Retina (tissue), 1 donor: Measurements from ENCODE around the gene ADCYAP1R1.

Experiments
- DNase-seq: peaks from one replicate; pipeline ENCODE4 v3.0.0-alpha.2; 2016

ADCYAP1R1 gene

DNA sequence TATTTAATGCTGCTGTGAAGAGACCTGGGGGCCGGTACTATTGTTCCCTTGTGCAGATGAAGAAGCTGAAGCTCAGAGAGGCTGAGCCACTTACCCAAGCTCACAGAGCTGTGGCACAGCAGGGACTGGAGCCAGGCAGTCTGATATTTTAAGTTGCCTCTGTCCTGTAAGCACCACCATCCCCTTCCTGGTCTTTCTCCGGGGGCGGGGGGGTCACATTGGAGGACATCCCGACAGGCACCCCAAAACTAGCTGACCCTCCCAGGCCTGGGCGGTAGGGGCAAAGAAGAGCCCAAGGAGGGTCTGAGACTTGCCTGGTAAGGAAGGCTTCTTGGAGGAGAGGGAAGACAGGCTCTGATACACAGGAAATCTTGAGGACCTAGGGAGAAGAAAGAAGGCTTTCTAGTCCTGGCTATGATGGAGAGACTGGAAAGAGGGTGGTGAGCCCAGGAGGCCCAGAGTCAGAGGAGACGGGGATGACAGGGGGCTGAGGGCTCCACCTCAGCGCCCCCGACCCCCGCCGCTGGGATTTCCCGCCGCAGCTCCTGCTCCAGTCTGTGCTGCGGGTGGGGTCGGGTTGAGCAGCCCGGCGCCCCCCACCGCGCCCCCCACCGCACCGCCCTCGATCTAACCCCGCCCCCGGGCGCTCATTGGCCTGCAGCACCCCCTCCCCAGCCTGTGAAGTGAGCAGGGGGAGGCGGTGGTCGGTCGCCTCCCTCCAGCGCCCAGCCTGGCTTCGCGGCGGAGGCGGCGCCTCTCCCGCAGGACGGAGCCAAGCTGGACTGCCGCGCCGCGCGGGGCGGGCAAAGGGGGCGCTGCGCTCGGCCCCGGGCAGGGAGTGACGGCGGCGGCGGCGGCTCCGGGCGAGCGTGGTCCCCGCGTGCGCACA, at the start of gene ADCYAP1R1:
ADCYAP1R1 (plus strand) TSS at position 711 of the 889 bp plus-strand sequence. CDS start 10,957 bp downstream, outside the sequence.
- DNase-seq, result peak; percentile 40

DNA sequence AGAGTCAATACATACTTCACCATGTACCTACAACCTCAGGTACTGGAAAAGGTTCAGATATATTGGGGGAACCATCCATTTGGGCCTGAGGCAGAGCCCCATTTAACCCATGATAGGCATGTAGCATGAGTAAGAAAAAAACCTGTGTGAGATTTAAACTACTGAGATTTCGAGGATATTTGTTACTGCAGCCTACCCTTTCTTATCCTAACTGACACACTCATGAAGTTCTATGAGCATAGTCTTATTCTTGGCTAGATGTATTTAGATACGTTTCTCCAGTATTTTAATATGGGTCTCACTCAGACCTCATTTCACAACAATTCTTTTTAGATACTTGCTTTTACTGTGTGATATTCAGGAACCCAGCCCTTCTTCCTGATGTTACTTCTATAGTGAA, 49.0 kb upstream of the ADCYAP1R1 start:
- no peak for DNase-seq

DNA sequence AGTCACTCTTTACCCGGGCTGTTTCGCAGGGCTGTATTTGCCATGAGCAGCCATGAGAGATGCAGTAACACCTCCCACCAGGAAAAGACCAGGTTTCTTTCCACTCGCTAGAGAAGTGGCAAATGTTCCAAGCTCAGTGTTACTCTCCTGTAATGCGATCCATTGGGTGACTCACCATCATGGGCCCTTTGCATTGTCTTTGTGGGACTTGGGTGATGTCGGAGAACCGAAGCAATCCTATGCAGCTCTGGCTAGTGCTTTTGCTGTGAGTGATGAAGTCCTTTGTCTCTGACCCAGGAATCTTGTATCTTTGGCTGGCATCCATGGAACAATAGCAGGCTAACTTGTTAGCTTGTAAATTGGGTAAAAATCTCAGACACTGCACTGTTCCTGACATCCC, 48.4 kb upstream of the ADCYAP1R1 start:
- no peak for DNase-seq

DNA sequence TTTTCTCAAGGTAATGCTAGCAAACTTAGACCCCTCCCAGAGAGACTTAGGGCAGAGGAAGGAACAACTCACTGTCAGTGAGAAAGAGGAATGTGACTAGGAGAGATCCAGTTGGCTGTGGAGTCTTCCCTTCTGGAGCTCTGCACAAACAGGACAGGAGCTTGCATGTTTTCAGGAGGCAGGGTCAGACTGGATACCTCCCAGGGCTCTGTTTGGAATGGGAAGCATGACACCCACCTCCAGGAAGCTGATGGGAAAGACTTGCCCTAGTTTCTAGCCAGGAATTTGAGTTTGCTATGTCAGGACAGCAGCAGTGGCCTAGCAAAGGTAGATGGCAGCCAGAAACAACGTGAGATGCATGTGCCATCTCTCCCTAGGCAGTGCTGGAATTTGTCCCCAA, 47.7 kb upstream of the ADCYAP1R1 start:
- no peak for DNase-seq

DNA sequence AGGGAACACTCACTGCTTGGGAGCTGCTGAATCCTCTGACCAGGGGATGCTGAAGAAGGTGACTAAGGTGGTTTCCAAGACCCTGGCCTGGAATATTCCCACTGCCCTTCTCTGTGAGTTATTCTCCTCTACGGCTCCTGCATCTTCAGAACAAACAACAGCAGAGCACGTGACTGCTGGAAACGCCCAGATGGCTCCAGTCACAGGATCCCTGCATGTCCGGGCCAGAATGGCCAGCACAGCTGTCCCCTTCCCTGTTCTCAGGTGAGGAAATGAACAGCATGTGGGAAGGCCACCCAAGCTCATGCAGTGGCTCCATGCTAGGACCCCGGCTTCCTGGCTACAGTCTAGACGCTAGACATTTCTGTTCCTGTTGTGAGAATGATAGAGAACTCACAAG, 45.3 kb upstream of the ADCYAP1R1 start:
- DNase-seq, result no peak

DNA sequence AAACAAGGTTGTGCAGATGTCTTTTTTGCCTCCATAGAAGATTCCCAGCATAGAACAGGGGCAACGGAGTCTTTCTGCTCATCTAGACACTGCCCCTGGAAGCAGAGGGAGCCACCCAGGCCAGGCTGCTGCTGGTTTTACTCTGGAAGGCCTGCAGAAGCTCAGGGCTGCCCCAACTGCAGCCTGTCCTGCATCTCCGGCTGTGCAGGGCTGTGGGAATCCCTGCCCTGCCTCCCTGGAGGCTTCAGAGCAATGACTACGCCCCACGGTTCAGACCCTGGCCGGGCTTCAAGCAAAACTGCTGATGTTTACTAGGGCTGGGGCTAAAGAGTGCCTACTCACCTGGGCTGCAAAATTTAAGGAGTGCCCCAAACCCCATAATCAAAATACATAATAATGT, 44.5 kb upstream of the ADCYAP1R1 start:
- DNase-seq, result no peak

DNA sequence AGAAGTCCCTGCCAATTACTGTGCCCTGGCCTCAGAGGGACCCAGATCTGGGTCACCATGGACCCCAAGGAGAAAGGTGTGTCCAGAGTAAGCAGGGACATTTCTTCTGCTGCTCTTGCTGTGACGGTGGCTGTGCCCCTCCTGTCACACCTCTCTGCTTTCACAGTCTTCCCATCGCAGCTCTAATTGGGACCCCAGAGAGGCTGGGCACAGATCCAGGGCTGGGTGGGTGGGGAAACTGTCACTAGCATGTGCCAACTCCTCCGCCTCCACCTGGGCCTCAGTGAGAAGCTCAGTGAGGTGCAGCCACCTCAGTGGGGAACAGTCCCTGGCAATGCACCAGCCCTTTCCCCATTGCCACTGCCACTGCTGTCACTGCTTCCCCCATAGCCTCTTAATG, 37.3 kb upstream of the ADCYAP1R1 start:
- no peak for DNase-seq

DNA sequence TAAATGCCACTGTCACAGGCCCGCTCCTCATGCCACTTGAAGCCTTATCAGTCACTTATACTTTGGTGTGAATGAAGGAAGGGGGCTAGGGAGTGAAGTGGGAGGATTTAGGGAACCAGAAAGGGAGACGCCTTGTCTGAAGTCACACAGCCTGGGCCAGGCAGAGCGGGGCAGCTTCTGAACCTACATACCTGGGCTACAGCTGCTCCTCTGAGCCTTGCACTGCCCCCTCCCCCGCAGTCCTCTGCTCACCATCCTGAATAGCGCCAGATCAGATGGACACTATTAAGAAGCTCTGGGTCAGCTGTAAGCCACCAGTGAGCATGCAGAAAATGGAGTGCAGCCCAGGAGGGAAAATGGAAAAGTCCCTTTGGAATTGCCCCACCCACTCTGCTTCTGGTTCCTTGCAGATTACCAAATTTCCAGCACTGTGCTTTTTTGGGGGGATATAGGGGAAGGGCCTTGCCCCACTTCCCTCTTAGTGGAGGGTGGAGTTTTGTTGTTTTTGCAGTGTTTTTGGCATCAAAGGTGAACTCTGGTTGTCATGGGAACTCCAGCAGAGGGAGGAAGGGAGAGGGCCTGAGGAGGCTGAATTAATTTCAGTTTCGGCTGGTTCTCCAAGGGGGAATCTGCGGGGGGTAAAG, 35.0 kb upstream of the ADCYAP1R1 start:
- no peak for DNase-seq

DNA sequence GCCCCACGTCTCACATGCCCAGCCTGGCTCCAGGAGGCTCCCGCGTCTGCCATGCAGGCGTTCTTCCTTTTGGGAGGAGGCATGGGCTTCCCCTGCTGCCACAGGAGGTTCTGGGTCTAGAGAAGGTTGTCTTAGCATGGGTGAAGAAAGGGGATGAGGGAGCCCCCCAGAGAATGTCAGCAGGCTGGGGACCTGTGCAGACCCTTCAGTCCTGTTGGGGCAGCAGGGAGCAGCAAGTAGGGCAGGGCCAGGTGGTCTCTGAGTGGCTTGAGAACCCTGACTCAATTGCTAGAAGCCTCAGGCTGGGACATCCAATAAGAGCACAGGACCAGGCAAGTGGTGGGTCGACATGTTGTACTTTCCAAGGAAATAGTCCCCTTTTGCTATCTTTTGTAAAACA, 34.4 kb upstream of the ADCYAP1R1 start:
- DNase-seq, result no peak

DNA sequence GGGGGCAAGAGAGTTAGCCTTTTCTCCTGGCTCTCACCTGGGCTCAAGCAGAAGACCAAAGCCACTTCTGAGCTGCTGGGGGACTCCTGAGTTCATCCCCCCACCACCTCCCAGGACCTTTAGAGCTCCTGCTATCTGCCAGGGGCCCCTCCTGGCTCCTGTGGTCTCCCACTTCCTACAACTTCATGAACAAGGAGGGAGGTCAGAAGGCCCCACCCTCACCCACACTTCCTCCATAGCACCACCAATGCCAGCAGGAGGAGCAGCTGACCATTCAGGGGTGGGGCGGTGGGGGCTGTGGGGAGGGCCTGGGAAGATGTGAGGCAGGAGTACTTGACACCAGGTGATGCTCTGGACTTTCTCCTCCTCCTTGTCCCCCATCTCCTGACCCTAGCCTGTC, 32.6 kb upstream of the ADCYAP1R1 start:
- DNase-seq, result no peak

DNA sequence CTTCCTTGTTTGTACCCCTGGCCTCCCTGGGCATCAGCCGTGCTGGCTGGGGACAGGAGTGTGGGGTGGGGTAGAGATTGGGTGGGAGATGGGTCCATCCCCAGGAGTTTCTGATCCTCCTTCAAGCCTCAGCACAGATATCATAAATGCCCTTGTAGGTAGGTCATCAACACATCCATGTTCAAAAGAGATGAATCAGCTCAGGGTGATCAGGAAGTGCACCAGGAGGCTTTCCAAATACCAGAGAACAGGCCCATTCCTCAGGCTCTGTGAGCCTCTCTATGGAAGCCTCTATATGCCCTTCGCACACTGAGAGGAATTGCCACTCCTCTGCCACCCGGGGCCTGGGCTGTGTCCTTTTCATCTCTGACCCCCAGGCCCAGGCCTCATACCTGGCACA, 31.9 kb upstream of the ADCYAP1R1 start:
- no peak for DNase-seq

DNA sequence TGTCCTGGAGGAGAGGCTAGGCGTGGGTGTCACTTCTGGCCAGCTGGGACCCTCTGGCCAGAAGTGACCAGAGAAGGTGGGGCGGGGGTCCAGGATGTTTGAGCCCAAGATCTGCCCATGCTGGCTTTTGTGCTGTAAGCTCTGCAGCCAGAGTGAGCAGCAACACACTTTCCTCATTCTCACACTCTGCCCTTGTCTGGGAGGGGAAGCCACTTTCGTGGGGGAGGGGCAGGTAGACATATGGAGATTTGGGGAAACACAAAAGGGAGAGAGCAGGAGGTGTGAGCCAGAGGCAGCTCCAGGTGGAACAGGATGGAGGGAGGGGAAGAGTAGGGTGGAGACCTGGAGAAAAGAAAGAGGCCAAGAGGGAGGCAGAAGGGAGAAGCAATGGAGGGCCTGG, 31.5 kb upstream of the ADCYAP1R1 start:
- no peak for DNase-seq

DNA sequence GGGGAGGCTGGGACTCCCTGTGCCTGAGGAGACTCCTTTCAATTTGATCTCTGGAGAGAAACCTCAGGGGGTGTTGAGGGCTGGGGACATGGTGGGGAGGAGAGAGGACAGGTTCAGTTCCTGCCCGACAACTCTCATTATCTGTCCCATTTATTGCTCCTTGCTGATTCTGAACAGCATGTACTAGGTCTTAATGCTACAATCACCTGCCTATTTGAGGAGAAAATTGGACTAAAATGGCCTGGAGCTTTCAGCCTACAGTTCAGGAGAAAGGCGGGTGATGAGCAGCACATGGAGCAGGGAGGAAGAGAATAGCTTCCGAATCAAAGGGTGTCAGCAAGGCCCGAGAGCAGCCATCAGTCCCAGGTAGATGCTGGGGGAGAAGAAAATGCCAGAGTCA, 30.0 kb upstream of the ADCYAP1R1 start:
- no peak for DNase-seq

DNA sequence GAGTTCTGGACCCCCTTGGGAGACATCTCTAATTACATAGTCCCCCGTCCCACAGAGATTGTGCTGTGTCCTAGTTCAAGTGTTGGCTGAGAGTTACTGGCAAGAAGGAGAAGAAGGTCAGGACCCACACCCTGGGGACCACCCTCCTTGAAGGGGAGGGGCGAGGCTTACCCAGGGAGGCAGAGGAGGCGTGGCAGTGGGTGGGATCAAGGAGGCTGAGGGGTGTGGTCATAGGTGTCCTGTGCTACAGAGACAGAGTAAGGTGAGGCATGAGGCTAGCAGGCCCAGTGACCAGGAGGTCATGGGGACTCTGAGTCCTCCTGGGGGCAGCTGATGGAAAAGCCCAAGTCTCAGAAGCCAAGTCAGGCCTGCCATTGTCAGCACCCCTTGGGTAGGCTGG, 29.4 kb upstream of the ADCYAP1R1 start:
- no peak for DNase-seq

DNA sequence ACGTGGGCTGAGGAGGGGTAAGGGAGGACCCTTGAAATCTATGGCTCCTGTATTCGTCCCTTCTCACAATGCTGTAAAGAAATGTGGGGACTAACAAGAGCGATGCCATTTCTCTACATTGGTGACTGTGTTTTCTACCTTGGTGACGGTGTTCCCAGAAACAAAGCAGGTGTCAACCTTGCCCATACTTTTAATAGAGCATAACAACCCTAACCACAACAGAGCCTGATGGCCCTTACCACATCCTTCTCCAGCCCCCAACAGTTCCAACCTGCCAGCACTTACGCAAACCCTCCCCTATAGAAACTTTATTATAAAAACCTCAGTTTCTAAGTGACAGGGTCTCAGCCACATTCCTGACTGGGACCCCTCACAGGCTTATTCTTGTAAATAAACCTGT, 28.2 kb upstream of the ADCYAP1R1 start:
- no peak for DNase-seq

DNA sequence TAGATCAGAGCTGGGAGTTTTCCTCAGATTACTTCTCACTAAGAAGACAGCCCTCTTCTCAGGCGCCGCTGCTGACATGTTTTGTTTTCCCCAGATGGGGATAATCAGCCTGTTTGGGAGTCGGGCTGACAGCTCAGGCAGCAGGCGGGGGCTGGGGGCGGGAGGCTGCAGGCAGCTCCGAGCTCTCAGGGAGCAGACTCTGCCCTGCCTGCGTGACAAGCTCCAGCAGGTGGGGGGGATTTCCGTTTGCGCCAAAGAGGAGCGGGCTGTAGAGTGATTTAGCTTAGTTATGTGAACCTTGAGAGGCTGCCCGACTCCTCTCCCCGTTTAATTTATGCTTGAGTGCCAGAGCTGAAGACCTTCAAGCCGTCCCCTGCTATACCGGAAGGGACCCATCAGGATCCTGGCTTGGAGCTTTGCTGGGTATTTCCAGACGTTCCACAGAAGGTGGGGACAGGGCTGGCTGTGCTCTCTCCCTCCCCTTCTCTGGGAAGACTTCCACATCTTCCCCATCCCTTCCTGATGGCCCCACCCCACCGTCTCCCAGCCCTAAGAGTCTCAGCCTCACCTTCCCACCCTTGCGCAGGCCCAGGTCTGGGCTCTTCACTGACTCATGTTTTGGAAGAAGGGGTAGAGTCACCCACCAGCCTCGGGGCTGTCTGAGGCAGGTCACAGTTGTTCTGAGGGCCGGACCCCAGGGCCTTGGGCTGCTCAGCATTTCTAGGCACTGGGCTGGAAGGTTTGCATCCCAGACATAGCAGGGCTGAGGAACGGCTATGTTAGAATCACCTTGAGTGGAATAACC, 24.7 kb upstream of the ADCYAP1R1 start:
- peak; percentile 67 for DNase-seq

DNA sequence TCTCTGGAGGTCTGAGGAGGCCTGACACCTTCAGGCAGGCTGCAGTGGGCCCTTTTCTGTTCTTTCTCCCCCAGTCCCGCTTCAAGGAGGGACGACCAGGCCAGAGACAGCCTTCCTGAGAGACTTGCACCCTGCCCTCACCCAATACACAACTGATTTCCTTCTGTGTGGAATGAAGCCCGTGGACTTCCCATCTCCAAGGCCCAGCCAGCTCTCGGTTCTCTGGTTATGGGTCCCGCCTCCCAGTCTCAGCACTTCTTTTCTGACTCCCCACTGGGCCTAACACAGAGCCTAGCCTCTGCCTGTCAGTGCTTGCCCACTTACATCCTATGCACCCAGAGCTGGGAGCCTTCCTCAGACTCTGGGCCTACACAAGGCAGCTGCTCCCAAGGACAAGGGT, 24.1 kb upstream of the ADCYAP1R1 start:
- no peak for DNase-seq

DNA sequence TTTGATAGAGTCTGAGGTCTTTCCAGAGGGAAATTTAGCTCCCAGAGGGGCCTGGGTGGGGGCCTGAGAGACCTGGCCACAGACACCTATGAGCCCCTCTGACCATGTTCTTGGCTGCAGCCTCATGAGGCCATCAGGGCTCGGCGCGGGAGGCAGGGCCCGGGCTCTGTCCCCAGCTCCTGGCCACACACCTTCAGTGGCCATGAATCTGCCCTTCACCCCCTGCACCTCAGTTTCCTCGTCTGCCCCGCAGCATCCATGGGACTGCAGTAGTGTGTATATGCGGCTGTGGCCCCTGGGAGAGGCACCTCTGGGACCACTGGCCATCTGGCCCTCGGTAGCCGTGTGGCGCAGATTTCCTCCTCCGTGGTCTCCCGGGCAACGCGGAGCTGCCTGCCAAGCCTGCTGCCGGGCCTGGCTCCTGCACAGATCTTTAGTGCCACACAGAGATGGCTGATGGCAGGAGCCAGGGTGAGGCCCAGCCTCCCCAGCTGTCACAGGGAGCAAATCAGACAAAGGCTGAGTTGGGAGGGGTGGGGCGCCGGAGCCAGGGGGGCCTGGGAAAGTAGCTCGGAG, 23.6 kb upstream of the ADCYAP1R1 start:
- peak; percentile 39 for DNase-seq

DNA sequence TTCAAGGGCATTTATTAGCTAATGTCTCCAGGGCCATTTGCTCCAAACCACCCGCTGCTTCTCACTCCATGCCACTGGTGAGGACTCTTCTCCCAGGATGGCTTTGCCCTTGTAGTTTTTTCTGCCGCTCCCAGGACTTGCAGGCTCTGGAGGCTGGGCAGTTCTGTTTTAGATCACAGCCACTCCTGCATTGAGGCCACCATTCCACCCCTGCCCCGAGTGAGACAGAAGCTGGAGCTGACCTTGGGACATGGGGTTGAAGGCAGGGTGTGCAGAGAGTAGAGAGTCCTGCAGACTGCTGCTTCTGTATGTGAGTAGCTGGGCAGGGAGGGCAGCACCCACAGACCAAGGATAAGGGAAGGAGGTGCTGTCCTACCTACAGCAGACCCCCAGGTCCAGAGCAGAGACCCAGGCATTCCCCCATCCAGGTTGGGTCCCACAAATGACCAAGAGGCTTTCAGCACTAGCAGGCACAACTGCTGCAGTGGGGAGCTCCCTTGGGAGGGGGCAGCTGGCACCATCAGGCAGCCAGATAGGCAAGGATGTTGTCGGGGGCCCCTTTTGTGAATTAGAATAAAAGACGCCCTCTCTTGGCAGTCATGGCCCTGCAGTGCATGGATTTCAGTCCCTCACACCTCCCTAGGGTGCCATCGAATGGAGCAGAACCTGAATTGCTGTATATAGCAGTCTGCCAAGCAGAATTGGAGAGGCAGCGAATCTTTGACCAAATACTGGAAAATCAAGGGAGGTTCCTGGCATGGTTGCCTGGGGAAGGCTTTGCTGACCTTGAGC, 22.7 kb upstream of the ADCYAP1R1 start:
- DNase-seq, result no peak

DNA sequence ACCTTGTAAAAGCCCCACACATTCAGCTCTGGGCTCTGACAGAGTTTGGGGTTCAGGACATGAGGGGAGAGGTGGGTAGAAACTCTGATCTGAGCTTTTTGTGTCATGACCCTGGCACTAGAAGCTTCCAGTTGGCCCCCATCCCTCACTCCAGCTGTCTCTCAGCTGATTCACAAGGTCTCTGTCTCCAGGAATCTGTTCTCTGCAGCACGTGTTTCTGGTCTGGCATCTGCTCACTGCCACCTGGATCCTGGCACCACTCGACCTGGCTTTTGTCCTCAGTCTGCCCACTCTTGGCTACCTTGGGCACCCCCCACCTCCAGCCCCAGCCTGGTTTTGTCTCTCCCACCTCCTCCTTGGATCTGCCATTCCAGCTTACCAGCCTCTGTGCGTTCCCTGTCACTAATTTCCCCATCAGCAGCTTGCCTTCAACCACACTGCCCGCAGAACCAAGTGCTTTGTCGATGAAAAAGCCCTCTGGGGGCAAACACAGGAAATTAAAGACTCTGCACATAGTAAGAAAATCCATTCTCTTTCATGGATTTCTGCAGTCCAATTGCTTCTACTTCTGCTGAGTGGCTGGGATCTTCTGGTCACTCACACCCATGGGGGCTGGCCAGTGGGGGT, 18.3 kb upstream of the ADCYAP1R1 start:
- peak; percentile 49 for DNase-seq

DNA sequence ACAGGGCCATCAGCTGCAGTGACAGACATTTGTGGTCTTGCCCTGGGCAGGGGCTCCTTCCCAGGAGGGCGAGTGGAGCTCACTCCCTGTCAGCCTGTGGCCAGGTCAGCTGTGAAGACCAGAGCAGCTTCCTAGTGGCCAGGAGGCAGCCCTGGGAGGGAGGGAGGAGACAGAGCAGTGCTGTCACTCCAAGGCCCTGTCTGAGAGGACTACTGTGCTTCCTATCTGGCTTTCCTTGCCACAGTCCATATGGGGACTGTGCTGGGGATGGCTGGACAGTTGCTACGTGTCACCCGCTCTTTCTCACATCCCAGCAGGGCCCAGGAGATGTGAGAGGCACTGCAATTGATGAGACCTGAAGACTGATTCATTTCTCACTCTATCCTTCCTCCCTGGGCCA, 15.2 kb upstream of the ADCYAP1R1 start:
- no peak for DNase-seq

DNA sequence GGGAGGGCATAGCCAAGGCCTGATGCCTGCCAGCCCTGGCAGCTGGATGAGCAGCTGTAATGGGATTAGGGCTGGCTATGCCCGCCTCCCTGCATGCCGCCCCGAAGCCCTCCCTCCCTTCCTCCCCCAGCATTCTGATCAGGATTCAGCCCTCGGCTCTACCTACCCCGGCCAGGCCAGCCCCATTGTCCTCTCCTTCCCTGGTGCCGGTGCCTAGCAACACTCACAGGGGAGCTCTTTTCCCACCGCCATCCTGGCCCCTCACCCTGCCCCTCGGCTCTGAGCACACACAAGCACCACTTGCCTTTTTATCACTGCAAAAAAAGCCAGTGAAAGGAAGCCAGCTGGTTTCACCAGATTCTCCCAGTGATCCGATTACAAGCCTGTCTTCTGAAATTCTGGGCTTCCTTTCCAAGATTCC, 9.0 kb upstream of the ADCYAP1R1 start:
- DNase-seq, result peak; percentile 64
